H9 (cell line): Measurements from ENCODE around the gene FBLN2. TPM values are rescaled to one million over a fixed set of nuclear protein-coding genes. Genes with fewer than 3 reads are reported as not detected.
"Not testable (repeated sequence)": the region's sequence is repeated elsewhere in the genome, so short reads cannot be mapped to it uniquely, and the experiment has no call there.

Experiments used
- DNase-seq: peaks from one replicate; pipeline ENCODE4 v3.0.0-alpha.2; 2017
- H2AFZ ChIP-seq: one replicate; pipeline ENCODE4 v1.6.1; 2013; ENCODE audit warnings: mild to moderate bottlenecking, low read length, control low read depth, moderate library complexity
- H2AK5ac ChIP-seq: 2 replicates; pipeline ENCODE4 v1.6.1; 2013; ENCODE audit warnings: low read length, control low read depth, mixed read lengths; ENCODE audit not compliant: insufficient read length
- H2BK120ac ChIP-seq: one replicate; pipeline ENCODE4 v1.6.1; 2013; ENCODE audit warnings: low read depth, mild to moderate bottlenecking, low read length, control low read depth, inconsistent platforms; ENCODE audit not compliant: poor library complexity, severe bottlenecking
- H2BK12ac ChIP-seq: 2 replicates; pipeline ENCODE4 v1.6.1; 2013; ENCODE audit warnings: low read length, control low read depth, mixed read lengths, low read depth; ENCODE audit not compliant: insufficient read length
- H2BK15ac ChIP-seq: 2 replicates; pipeline ENCODE4 v1.6.1; 2013; ENCODE audit warnings: low read depth, low read length, control low read depth
- H2BK20ac ChIP-seq: one replicate; pipeline ENCODE4 v1.6.1; 2013; ENCODE audit warnings: low read depth, mild to moderate bottlenecking, low read length, control low read depth, inconsistent platforms; ENCODE audit not compliant: poor library complexity, severe bottlenecking
- H2BK5ac ChIP-seq: 2 replicates; pipeline ENCODE4 v1.6.1; 2013; ENCODE audit warnings: low read length, control low read depth, mixed read lengths; ENCODE audit not compliant: insufficient read length
- H3K14ac ChIP-seq: 2 replicates; pipeline ENCODE4 v1.6.1; 2013; ENCODE audit warnings: low read length, control low read depth; ENCODE audit not compliant: insufficient read depth
- H3K18ac ChIP-seq: 2 replicates; pipeline ENCODE4 v1.6.1; 2013; ENCODE audit warnings: low read depth, mild to moderate bottlenecking, mixed read lengths, low read length, control low read depth; ENCODE audit not compliant: insufficient read length
- H3K23ac ChIP-seq: 2 replicates; pipeline ENCODE4 v1.6.1; 2013; ENCODE audit warnings: low read length, control low read depth, mixed read lengths, low read depth; ENCODE audit not compliant: insufficient read length
- H3K23me2 ChIP-seq: 2 replicates; pipeline ENCODE4 v1.6.1; 2013; ENCODE audit warnings: low read depth, mild to moderate bottlenecking, mixed read lengths, low read length, control low read depth; ENCODE audit not compliant: insufficient read length, poor library complexity, severe bottlenecking
- H3K27ac ChIP-seq: 2 replicates; pipeline ENCODE4 v1.5.1; 2013; ENCODE audit warnings: low read length, control low read depth, mixed read lengths, low read depth; ENCODE audit not compliant: insufficient read length
- H3K27me3 ChIP-seq: 2 replicates; pipeline ENCODE4 v1.6.1; 2013; ENCODE audit warnings: low read length, control low read depth, inconsistent platforms; ENCODE audit not compliant: insufficient read depth
- H3K4ac ChIP-seq: 2 replicates; pipeline ENCODE4 v1.6.1; 2013; ENCODE audit warnings: low read depth, mild to moderate bottlenecking, control low read depth, inconsistent platforms, low read length, moderate library complexity
- H3K4me1 ChIP-seq: 2 replicates; pipeline ENCODE4 v1.6.1; 2013; ENCODE audit warnings: low read length, control low read depth, inconsistent platforms; ENCODE audit not compliant: insufficient read depth
- H3K4me2 ChIP-seq: 2 replicates; pipeline ENCODE4 v1.6.1; 2013; ENCODE audit warnings: low read length, control low read depth, mixed read lengths; ENCODE audit not compliant: insufficient read length, insufficient read depth
- H3K56ac ChIP-seq: 2 replicates; pipeline ENCODE4 v1.6.1; 2013; ENCODE audit warnings: low read depth, mild to moderate bottlenecking, mixed read lengths, low read length, control low read depth; ENCODE audit not compliant: insufficient read length
- H3K79me1 ChIP-seq: 2 replicates; pipeline ENCODE4 v1.6.1; 2013; ENCODE audit warnings: low read depth, mild to moderate bottlenecking, moderate library complexity, low read length, control low read depth, inconsistent platforms; ENCODE audit not compliant: insufficient read depth, poor library complexity, severe bottlenecking
- H3K79me2 ChIP-seq: 2 replicates; pipeline ENCODE4 v1.6.1; 2013; ENCODE audit warnings: low read length, control low read depth, inconsistent platforms; ENCODE audit not compliant: insufficient read depth
- H3K9ac ChIP-seq: 2 replicates; pipeline ENCODE4 v1.6.1; 2013; ENCODE audit warnings: low read length, control low read depth, mixed read lengths; ENCODE audit not compliant: insufficient read length; ENCODE audit errors: extremely low read depth
- H3K9me3 ChIP-seq: one replicate; pipeline ENCODE4 v1.6.1; 2013; ENCODE audit warnings: low read depth, low read length, inconsistent platforms; ENCODE audit not compliant: control insufficient read depth
- H3T11ph ChIP-seq: one replicate; pipeline ENCODE4 v1.6.1; 2013; ENCODE audit warnings: mild to moderate bottlenecking, low read length, control low read depth, inconsistent platforms
- H4K20me1 ChIP-seq: one replicate; pipeline ENCODE4 v1.6.1; 2013; ENCODE audit not compliant: control insufficient read depth, insufficient read length, insufficient read depth
- H4K5ac ChIP-seq: 2 replicates; pipeline ENCODE4 v1.6.1; 2013; ENCODE audit warnings: low read depth, mild to moderate bottlenecking, mixed read lengths, low read length, control low read depth; ENCODE audit not compliant: insufficient read length
- H4K8ac ChIP-seq: replicated peaks from 2 replicates; pipeline ENCODE4 v1.6.1; 2013; ENCODE audit warnings: low read length, control low read depth, mixed read lengths, low read depth; ENCODE audit not compliant: insufficient read length
- H4K91ac ChIP-seq: 2 replicates; pipeline ENCODE4 v1.6.1; 2013; ENCODE audit warnings: low read depth, mild to moderate bottlenecking, moderate library complexity, mixed read lengths, low read length, control low read depth; ENCODE audit not compliant: insufficient read length
- H3K27ac Mint-ChIP-seq, 3 experiments: 2 replicates in 2 of 3; 3 replicates in 1 of 3; pipeline ENCODE4 v1.8.0; 2020 to 2021; ENCODE audit warnings: mixed read lengths in 3 of 3, mild to moderate bottlenecking in 1 of 3, moderate library complexity in 1 of 3
- H3K27me3 Mint-ChIP-seq: 2 replicates; pipeline ENCODE4 v1.8.0; 2021; ENCODE audit warnings: low read depth, mild to moderate bottlenecking, moderate library complexity, mixed read lengths
- H3K36me3 Mint-ChIP-seq, 3 experiments: 2 replicates in 2 of 3; 3 replicates in 1 of 3; pipeline ENCODE4 v1.8.0; 2020 to 2021; ENCODE audit warnings: low read depth in 3 of 3, mixed read lengths in 3 of 3; ENCODE audit not compliant: insufficient read depth in 1 of 3
- H3K4me1 Mint-ChIP-seq, 2 experiments: 2 replicates each; pipeline ENCODE4 v1.8.0; 2020; ENCODE audit warnings: mixed read lengths in 2 of 2
- H3K4me3 Mint-ChIP-seq, 2 experiments: 2 replicates in 1 of 2; 3 replicates in 1 of 2; pipeline ENCODE4 v1.8.0; 2020 to 2021; ENCODE audit warnings: mild to moderate bottlenecking in 2 of 2, mixed read lengths in 2 of 2, moderate library complexity in 1 of 2
- H3K9me3 Mint-ChIP-seq, 2 experiments: 2 replicates in 1 of 2; 3 replicates in 1 of 2; pipeline ENCODE4 v1.8.0; 2020; ENCODE audit warnings: mild to moderate bottlenecking in 2 of 2, mixed read lengths in 2 of 2, moderate library complexity in 1 of 2
- CTCF ChIP-seq: fragments of 200-600 bp; sonication (generic); conservative IDR thresholded peaks from 3 replicates; pipeline ENCODE4 v1.8.0; 2021; ENCODE audit warnings: antibody characterized with exemption, mild to moderate bottlenecking
- WGBS: extraction: QIAGEN DNeasy Blood & Tissue Kit; methylation state at CpG from one replicate; pipeline ENCODE4 v1.1.7; 2013; ENCODE audit warnings: missing lambda C conversion rate, low lambda C conversion rate, mixed read lengths; ENCODE audit not compliant: insufficient read length; ENCODE audit errors: extremely low coverage; 5-methylcytosine and 5-hydroxymethylcytosine counted together
- total RNA-seq: library from RNA; stranded (reverse); gene quantifications from 2 replicates; pipeline ENCODE4 v1.2.1, GENCODE V29; 2021

FBLN2 gene
- total RNA-seq, 1 experiment from 2014 or later, result 11.8 TPM

- Mint-ChIP-seq H3K9me3 (peaks cover 6 to 15% of the 10 kb centered on the region in 2 experiments), H3K4me3 (no peak overlapping the region), H3K36me3 (peaks cover 0 to 2% (median 0%) of the 10 kb centered on the region in 3 experiments; a peak in 5 of 7 replicates), H3K27me3 (peaks cover 3% of the 10 kb centered on the region; the same call in 1 of the 2 replicates), H3K4me1 (peaks cover 7 to 19% of the 10 kb centered on the region in 2 experiments), H3K27ac (no peak overlapping the region)
- TF ChIP-seq CTCF, result no peak
- Histone ChIP-seq H3K4me1 (no peaks in the 10 kb centered on the region; the same call in 1 of the 2 replicates), H3K27me3 (no peaks in the 10 kb centered on the region), H3K23ac (no peak overlapping the region), H3K56ac (no peak overlapping the region), H3K14ac (no peak overlapping the region), H4K5ac (no peak overlapping the region), H2BK15ac (no peak overlapping the region), H3K23me2 (no peaks in the 10 kb centered on the region), H2BK20ac (no peak overlapping the region), H3K9me3 (no peaks in the 10 kb centered on the region), H3T11ph (no peak overlapping the region), H4K20me1 (no peaks in the 10 kb centered on the region), H2BK120ac (no peak overlapping the region), H2BK12ac (no peak overlapping the region), H3K18ac (no peak overlapping the region), H4K8ac (no peak overlapping the region), H3K79me1 (no peaks in the 10 kb centered on the region), H2BK5ac (no peak overlapping the region), H2AK5ac (no peak overlapping the region), H3K9ac (no peak overlapping the region), H3K4ac (no peak overlapping the region), H3K79me2 (no peaks in the 10 kb centered on the region), H4K91ac (no peak overlapping the region), H3K27ac (no peak overlapping the region), H3K4me2 (no peak overlapping the region), H2AFZ (no peak overlapping the region)
- WGBS, result no CpG with 5 or more reads among the region's 6 CpGs
- DNase-seq, result no peak
Observed at GRCh38 chr3:13521309-13521708, 27.6 kb upstream of the FBLN2 start.

DNA sequence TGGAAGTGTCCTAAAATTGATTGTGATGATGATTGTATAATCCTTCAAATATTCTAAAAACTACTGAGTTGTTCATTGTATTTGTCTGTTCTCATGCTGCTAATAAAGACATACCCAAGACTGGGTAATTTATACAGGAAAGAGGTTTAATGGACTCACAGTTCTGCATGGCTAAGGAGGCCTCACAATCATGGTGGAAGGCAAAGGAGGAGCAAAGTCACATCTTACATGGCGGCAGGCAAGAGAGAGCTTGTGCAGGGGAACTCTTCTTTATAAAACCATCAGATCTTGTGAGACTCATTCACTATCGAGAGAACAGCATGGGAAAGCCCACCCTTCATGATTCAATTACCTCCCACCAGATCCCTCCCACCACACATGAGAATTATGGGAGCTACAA, 27.2 kb upstream of the FBLN2 start:
- H4K8ac ChIP-seq, H3K9me3 ChIP-seq, H3K27ac ChIP-seq, H3K14ac ChIP-seq, H4K5ac ChIP-seq, H3K27me3 ChIP-seq, H2BK5ac ChIP-seq, H3K18ac ChIP-seq, H2AFZ ChIP-seq, H3K23me2 ChIP-seq, H2BK12ac ChIP-seq, H3K79me2 ChIP-seq, H4K20me1 ChIP-seq, H3K27me3 Mint-ChIP-seq, H3K36me3 Mint-ChIP-seq, H4K91ac ChIP-seq, DNase-seq, H3T11ph ChIP-seq, H3K56ac ChIP-seq, H2BK20ac ChIP-seq, H2AK5ac ChIP-seq, H3K4me2 ChIP-seq, H3K79me1 ChIP-seq, H2BK120ac ChIP-seq, H3K27ac Mint-ChIP-seq, H2BK15ac ChIP-seq, H3K9ac ChIP-seq, H3K4me3 Mint-ChIP-seq, H3K4ac ChIP-seq, H3K23ac ChIP-seq, H3K4me1 ChIP-seq: not testable (repeated sequence)
- no CpG with 5 or more reads among the region's 2 CpGs for WGBS
- Mint-ChIP-seq H3K9me3 (peaks cover 6 to 15% of the 10 kb centered on the region in 2 experiments), H3K4me1 (peaks cover 12 to 24% of the 10 kb centered on the region in 2 experiments)
